SHP77 treated with DMSO at 0.1 percent for 48 hours (cell line): ENCODE results near the gene TSGA10IP.
"Not testable (repeated sequence)": the region's sequence is repeated elsewhere in the genome, so short reads cannot be mapped to it uniquely, and the experiment has no call there.

Experiments
- DNase-seq: peaks from one replicate; lab custom pipeline; 2025; lab: John Stamatoyannopoulos, UW

TSGA10IP gene

GRCh38 chr11:65947603-65948125 is 2.4 kb downstream of the TSGA10IP start:
- no peak for DNase-seq

DNA sequence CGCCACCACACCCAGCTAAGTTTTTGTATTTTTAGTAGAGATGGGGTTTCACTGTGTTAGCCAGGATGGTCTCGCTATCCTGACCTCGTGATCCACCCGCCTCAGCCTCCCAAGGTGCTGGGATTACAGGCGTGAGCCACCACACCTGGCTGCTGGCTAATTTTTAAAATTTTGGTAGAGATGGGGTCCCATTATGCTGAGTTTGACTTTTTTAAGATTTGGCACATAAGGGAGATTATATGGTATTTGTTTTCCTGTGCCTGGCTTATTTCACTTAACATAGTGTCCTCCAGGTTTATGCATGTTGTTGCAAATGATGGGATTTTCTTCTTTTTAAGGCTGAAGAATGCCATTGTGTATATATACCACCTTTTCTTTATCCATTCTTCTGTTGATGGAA is 5.4 kb downstream of the TSGA10IP start:
- DNase-seq = not testable (repeated sequence)

- DNase-seq = not testable (repeated sequence)
Observed at GRCh38 chr11:65951641-65952040, 6.4 kb downstream of the TSGA10IP start.

- DNase-seq = no peak
Observed at GRCh38 chr11:65952052-65952521, 6.8 kb downstream of the TSGA10IP start.

GRCh38 chr11:65953471-65953870 is 8.2 kb downstream of the TSGA10IP start:
- DNase-seq = no peak

GRCh38 chr11:65954771-65955170 is 9.5 kb downstream of the TSGA10IP start:
- no peak for DNase-seq

- DNase-seq = no peak
Observed at GRCh38 chr11:65958291-65958690, 13.0 kb downstream of the TSGA10IP start.

DNA sequence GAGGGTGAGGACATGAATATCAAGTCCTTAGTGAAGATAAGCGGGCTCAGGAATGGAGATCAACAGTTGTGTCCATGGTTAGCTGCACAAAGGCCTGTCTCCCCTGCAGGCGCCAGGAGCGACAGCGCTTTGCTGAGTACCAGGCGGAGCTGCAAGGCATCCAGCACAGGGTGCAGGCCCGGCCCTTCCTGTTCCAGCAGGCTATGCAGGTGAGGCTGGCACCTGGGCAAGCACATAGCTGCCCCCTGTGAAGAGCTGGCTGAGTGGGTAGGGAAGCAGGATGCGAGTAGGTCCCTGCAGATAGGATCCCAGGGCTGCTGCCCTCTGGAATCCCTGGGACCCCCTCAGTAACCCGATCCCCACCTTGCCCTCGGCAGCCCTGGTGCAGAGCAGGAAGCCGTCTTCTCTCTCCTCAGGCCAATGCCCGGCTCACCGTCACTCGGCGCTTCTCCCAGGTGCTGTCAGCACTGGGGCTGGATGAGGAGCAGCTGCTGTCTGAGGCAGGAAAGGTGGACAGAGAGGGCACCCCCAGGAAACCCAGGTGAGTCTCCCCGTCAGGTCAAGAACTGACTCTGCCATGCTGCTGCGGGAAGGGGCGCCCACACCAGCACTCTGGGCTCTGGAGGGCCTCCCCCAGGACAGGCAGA is 13.6 kb downstream of the TSGA10IP start:
- DNase-seq = no peak

- DNase-seq = no peak
Observed at GRCh38 chr11:65960824-65961266, 15.6 kb downstream of the TSGA10IP start.

GRCh38 chr11:65961267-65962140 is 16.2 kb downstream of the TSGA10IP start, which contains the start of gene SART1:
SART1 (plus strand) TSS chr11:65961734; CDS start chr11:65961781, 47 bp downstream.
- DNase-seq = peak; percentile 89

GRCh38 chr11:65962141-65962564 is 16.9 kb downstream of the TSGA10IP start:
- DNase-seq = no peak

DNA sequence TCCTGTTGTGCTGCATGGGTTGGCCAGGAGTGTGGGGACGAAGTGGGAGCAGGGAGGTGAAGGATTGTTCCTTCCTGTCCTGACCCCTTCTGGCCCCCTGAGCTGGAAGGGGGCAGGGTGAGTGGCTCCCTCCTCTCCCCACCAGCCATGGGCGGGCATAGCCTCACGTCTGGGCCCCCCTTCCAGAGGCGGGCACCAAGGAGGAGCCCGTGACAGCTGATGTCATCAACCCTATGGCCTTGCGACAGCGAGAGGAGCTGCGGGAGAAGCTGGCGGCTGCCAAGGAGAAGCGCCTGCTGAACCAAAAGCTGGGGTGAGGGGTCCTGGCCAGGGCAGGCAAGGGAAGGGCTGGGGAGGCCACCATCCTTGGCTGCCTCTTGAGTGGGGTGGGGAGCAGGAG is 19.6 kb downstream of the TSGA10IP start:
- no peak for DNase-seq

- DNase-seq = no peak
Observed at GRCh38 chr11:65965986-65966762, 20.9 kb downstream of the TSGA10IP start.

DNA sequence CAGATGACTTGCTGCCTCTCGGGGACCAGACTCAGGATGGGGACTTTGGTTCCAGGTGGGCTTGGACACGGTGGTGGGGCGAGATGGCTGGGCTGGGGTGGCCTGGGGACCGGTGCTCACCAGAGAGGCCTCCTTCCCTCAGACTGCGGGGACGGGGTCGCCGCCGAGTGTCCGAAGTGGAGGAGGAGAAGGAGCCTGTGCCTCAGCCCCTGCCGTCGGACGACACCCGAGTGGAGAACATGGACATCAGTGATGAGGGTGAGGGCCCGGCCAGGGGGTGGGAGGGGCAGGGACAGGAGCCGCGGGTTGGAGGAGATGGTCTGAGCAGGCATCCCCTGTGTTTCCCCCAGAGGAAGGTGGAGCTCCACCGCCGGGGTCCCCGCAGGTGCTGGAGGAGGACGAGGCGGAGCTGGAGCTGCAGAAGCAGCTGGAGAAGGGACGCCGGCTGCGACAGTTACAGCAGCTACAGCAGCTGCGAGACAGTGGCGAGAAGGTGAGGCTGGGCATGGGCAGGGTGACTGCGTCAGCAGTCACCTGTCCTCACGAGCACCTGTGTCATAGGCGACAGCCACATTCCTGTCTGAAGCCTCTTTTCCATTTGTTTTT is 22.2 kb downstream of the TSGA10IP start:
- no peak for DNase-seq

- DNase-seq = no peak
Observed at GRCh38 chr11:65968600-65969482, 23.6 kb downstream of the TSGA10IP start.

DNA sequence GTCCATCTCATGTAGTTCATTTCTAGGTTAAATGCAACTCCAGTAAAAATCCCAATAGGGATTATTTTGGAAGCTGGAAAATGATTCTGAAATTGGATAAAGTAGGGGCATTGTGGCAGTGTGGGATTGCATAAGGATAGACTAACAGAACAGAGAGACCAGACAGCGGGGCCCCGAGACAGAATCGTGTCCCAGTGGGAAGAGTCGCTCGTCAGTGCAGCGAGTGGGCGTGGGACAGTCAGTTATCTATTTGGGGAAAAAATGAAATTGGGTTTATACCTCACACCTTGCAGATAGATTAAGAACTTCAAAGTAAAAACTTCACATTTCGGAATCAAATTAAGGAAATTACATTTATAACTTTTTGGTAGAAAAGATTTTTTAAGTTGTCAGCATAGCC is 26.8 kb downstream of the TSGA10IP start:
- no peak for DNase-seq

DNA sequence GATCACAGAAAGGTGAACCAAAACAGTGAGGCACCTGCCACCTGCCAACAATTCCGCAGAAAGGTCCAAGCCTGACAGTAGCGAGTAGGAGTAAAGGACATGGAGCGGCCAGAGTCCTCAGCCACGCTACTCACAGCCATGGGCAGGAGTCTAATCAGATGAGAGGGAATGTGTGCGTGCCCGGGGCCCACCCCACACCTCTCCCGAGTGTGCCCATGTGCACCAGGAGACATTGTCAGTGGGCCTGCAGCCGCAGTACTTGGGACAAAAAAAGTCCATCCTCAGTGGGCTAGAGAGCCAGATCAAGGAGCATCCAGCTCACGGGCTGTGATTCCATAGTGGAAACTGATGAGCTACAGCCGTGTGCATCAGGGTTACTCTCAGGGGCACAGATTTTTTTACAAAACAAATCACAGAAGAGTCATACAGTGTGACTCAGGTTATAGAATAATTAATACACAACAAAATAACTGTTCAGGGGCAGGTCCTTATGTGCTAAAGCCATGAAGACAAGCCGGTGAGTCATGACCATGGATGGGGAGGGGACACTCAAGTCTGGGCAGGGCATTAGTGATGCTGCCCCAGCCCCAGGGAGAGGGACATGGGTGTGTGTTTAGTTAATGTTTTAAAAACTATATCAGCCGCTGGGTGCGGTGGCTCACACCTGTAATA is 28.3 kb downstream of the TSGA10IP start:
- no peak for DNase-seq

- no peak for DNase-seq
Observed at GRCh38 chr11:65975771-65976170, 30.5 kb downstream of the TSGA10IP start.

DNA sequence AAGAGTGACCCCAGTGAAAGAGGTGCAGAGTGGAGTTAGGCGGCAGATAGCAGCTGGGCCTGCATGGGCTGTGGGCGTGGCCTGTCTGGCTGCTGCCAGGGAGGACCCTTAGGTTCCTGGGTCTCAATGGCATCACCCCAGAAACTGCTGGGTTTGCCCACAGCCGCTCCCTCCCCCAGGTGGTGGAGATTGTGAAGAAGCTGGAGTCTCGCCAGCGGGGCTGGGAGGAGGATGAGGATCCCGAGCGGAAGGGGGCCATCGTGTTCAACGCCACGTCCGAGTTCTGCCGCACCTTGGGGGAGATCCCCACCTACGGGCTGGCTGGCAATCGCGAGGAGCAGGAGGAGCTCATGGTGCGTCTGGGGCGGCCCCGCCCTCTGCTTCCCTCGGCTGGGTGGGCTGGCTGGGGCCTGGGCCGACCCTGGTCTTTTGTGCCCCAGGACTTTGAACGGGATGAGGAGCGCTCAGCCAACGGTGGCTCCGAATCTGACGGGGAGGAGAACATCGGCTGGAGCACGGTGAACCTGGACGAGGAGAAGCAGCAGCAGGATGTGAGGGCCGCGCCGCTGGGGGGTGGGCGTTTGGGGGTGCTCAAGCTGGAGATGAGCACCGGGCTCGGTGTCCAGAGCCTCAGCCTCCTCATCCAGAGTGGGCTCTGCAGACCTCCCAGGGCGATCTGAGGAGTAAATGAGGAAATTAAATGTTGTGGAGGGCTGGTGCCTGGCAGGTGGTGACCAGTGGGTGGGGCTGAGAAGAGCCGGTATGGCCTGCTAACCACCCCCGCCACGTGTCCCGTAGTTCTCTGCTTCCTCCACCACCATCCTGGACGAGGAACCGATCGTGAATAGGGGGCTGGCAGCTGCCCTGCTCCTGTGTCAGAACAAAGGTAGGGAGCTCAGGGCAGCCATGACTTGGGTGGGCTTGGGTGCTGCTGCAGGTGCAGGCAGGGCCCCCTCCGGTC is 31.2 kb downstream of the TSGA10IP start:
- no peak for DNase-seq
